Central memory CD8-positive, alpha-beta T cell (primary cell): ENCODE results near the gene HOXB2.
A peak's percentile ranks its signal among the peaks of the same experiment; 100 is the strongest.
"Not testable (repeated sequence)": the region's sequence is repeated elsewhere in the genome, so short reads cannot be mapped to it uniquely, and the experiment has no call there.

Experiments
- ATAC-seq: fragments of 150-1000 bp; cut with Tn5 transposase; replicated peaks from 2 replicates; pipeline ENCODE4 v1.10.0; 2022; ENCODE audit warnings: mild to moderate bottlenecking, moderate FRiP score, moderate number of reproducible peaks; ENCODE audit not compliant: poor library complexity, severe bottlenecking; ENCODE audit errors: extremely low read depth
- DNase-seq, 2 donors: peaks; one replicate each; pipeline ENCODE4 v3.0.0; 2021; ENCODE audit warnings: low spot score in 2 of 2
- H3K27ac Mint-ChIP-seq: one replicate; pipeline ENCODE4 v1.8.0; 2022; ENCODE audit warnings: low read depth, mild to moderate bottlenecking, moderate library complexity, mixed read lengths
- H3K27me3 Mint-ChIP-seq: one replicate; pipeline ENCODE4 v1.8.0; 2022; ENCODE audit warnings: mixed read lengths
- H3K36me3 Mint-ChIP-seq: one replicate; pipeline ENCODE4 v1.8.0; 2022; ENCODE audit warnings: mild to moderate bottlenecking, moderate library complexity, mixed read lengths; ENCODE audit not compliant: insufficient read depth
- H3K4me1 Mint-ChIP-seq: one replicate; pipeline ENCODE4 v1.8.0; 2022; ENCODE audit warnings: mixed read lengths
- H3K4me3 Mint-ChIP-seq: one replicate; pipeline ENCODE4 v1.8.0; 2022; ENCODE audit warnings: mild to moderate bottlenecking, moderate library complexity, mixed read lengths
- H3K9me3 Mint-ChIP-seq: one replicate; pipeline ENCODE4 v1.8.0; 2022; ENCODE audit warnings: mixed read lengths

The HOXB2 gene

DNA sequence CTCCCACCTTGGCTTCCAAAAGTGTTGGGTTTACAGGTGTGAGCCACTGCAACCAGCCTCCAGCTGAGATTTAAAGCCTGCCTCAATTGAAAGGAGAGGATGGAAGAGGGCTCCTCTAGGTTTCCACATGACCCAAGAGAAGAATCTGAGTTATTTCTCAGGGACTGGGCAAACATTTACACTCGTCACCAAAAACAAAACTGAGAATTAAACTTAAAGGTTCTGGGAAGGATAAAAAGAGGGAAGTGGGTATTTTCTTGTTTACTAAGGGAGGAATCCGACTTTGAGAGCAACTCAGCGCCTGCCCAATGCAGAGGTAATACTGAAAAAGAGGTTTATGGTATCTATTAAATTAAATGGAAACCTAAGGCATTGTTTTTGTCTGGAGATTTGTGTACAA lies 27.4 kb downstream of the HOXB2 start:
- no peak for DNase-seq
- Mint-ChIP-seq H3K4me3 (no peak overlapping the region), H3K4me1 (peaks cover 12% of the 10 kb centered on the region), H3K27ac (no peak overlapping the region), H3K9me3 (no peaks in the 10 kb centered on the region), H3K27me3 (peaks cover 53% of the 10 kb centered on the region), H3K36me3 (no peaks in the 10 kb centered on the region)
- ATAC-seq: no peak

DNA sequence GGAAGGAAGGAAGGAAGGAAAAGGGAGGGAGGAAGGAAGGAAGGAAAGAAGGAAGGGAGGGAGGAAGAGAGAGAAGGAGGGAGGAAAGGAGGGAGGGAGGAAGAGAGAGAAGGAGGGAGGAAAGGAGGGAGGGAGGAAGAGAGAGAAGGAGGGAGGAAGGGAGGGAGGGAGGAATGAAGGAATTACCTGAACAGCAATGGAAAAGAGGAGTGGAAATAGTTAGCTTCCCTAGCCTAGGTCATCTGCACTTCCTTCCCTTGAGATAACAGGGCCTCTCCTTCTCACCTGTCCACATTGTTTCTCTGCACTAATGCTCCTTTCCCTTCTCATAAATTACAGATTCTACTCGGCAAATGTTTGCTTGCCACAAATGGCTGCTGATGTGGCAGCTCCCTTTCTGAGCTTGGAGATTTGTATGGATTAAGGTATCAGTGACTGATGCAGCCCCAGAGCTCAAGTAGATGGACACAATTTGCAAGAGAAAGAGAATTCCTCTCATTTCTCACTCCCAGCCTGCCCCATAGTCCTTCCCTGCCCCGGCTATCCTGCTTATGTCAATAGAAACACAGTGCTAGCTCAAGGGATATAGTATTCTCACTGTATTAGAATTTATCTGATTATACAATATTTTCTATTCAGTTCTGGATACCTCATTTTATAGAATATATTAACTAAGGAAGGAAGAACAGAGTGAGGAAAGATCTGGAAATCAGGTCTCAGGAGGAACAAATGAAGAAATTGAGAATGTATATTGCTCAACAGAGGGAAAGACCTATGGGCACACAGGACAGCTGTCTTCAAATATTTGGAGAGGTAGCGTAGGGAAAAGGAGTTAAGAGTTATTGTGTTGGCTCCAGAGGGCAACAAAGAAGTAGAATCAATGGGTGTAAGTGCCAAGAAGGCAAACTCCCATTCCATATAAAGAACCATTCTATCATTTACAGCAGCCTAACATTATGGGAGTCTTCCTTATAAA lies 28.7 kb downstream of the HOXB2 start:
- peaks cover 42% of the 10 kb centered on the region for H3K27me3 Mint-ChIP-seq

DNA sequence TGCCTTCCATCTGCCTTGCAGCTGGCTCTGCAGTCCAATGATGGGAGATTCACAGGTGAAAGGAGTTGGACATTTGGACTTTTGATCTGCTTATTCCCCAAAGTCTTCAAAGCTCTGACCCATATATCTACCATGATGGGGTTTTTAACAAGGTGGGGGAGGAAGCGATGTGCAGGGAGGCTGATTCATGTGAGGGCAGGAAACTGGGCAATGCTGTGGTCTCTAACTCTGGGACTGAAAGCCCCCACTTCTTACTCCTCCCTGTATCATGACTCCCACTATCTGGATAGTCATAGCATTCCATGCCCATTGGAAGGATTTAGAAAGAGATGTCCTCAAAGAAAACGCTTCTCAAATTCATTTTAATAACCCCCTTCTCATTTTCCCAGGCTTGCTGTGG lies 30.4 kb downstream of the HOXB2 start:
- ATAC-seq (no peak), DNase-seq (no peak)
- Mint-ChIP-seq H3K4me3 (no peak overlapping the region), H3K27ac (no peak overlapping the region), H3K4me1 (peaks cover 20% of the 10 kb centered on the region), H3K27me3 (peaks cover 33% of the 10 kb centered on the region), H3K9me3 (no peaks in the 10 kb centered on the region), H3K36me3 (no peaks in the 10 kb centered on the region)

More for the DNA sequence above, 28.7 kb downstream of the HOXB2 start:
- Mint-ChIP-seq H3K27ac (no peak overlapping the region), H3K4me1 (peaks cover 12% of the 10 kb centered on the region), H3K36me3 (no peaks in the 10 kb centered on the region), H3K9me3 (no peaks in the 10 kb centered on the region), H3K4me3 (no peak overlapping the region)
- ATAC-seq: no peak
- DNase-seq: no peak

DNA sequence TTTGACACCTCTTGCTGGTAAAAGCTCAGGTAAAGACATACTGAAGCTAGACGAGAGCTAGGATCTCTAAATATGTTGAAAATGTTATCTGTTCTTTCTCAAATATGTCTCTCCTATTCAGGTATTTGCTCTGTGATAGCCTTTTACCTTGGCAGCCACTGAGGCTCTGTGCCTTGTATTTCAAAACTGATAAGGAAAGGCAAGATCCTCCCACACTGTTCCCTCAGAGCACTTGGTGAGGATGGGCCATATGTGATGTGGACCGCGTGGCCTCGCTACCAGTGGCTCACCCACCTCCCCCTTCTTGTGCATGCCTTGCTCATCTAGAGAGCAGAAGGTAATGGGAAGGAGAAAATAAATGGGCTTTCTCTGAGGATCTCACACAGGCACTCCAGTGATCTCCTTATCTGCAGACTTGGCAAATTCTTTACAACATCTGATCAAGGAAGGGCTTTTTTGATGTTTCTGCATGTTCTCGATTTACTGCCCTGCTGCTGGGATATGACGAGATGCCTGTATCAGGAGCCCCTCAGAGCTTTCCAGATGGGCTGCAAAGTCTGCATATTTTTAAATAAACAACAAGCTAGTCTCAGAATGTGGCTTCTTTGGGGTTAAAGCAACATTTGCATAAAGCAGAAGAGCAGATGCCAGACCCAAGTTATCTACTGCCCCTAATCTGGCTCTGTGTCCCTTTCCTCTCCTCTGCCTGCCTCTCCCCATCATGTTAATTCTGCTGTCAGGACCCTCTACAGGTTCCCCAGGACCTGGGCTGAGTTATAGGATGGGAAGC lies 31.0 kb downstream of the HOXB2 start:
- peaks cover 33% of the 10 kb centered on the region for H3K27me3 Mint-ChIP-seq
- H3K36me3 Mint-ChIP-seq: no peaks in the 10 kb centered on the region
- no peak for DNase-seq
- H3K4me3 Mint-ChIP-seq: peak overlapping the region; percentile 21
- no peak overlapping the region for H3K27ac Mint-ChIP-seq
- ATAC-seq: no peak
- peaks cover 20% of the 10 kb centered on the region for H3K4me1 Mint-ChIP-seq
- H3K9me3 Mint-ChIP-seq: no peaks in the 10 kb centered on the region

DNA sequence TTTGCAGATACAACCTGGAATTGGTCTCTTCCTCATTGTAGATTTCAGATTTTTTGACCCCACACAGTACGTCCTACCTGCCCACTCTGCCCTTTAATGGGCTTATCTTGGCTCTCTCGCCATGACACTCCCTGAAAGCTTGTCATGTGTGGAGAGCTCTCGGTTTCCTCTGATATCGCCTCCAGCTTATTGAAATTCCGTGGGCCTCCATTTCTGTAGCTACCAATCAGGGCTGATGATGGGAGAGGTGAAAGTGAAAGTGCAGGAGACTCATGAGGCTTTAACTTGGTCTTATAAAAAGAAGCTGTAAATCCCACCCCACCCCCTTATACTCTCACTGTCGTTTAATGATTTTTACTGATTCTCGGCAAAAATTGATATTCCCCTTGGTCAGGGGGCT lies 31.8 kb downstream of the HOXB2 start:
- no peak for ATAC-seq
- Mint-ChIP-seq H3K4me1 (peaks cover 20% of the 10 kb centered on the region), H3K27ac (peak overlapping the region; percentile 47)

DNA sequence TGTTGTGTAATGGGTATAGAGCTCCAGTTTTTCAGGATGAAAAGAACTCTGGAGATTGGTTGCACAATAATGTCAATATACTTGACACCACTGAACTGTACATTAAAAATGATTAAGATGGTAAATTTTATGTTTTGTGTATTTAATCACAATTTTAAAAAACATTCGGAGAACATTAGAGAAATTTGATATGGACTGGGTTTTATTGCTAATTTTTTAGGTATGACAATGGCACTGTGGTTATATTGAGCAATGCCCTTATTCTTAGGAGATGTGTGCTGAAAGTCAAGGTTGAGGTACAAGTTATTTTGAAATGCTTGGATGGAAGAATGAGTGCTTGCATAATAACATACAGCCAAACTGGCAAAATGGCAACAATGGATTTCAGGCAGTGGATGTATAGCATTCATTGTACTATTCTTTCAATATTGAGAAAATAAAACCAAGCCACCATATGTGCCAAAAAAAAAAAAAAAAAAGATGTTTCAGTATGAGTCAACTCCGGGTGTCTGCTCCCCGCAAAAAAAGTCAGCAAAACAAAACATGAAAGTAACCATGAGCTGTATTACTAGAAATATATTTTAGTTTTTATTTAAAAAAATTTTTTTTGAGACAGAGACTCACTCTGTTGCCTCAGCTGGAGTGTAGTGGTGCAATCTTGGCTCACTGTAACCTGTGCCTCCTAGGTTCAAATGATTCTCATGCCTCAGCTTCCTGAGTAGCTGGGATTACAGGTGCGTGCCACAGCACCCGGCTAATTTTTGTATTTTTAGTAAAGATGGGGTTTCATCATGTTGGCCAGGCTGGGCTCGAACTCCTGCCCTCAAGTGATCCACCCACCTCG lies 33.9 kb downstream of the HOXB2 start:
- peak overlapping the region; percentile 74 for H3K27ac Mint-ChIP-seq
- no peaks in the 10 kb centered on the region for H3K9me3 Mint-ChIP-seq
- peaks cover 23% of the 10 kb centered on the region for H3K27me3 Mint-ChIP-seq
- peak; percentile 74 for ATAC-seq
- H3K36me3 Mint-ChIP-seq: peaks cover 3% of the 10 kb centered on the region
- no peak for DNase-seq
- H3K4me3 Mint-ChIP-seq: no peak overlapping the region
- H3K4me1 Mint-ChIP-seq: peaks cover 20% of the 10 kb centered on the region

More for the DNA sequence above, 31.8 kb downstream of the HOXB2 start:
- no peak for DNase-seq
- Mint-ChIP-seq H3K27me3 (peaks cover 33% of the 10 kb centered on the region), H3K36me3 (no peaks in the 10 kb centered on the region), H3K9me3 (no peaks in the 10 kb centered on the region), H3K4me3 (peak overlapping the region; percentile 29)

DNA sequence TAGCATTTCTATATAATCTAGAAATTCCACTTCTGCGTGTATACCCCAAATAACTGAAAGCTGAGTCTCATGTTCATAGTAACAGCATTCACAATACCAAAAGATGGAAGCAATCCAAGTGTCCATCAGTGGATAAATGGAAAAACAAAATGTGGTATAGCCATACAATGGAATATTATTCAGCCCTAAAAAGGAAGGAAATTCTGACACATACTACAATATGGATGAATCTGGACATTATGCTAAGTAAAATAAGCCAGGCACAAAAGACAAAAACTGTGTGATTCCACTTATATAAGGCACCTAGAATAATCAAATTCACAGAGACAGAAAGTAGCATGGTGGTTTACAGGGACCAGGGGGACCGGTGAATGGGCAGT lies 34.5 kb downstream of the HOXB2 start:
- Mint-ChIP-seq H3K4me1 (peaks cover 23% of the 10 kb centered on the region), H3K27me3 (peaks cover 17% of the 10 kb centered on the region)

DNA sequence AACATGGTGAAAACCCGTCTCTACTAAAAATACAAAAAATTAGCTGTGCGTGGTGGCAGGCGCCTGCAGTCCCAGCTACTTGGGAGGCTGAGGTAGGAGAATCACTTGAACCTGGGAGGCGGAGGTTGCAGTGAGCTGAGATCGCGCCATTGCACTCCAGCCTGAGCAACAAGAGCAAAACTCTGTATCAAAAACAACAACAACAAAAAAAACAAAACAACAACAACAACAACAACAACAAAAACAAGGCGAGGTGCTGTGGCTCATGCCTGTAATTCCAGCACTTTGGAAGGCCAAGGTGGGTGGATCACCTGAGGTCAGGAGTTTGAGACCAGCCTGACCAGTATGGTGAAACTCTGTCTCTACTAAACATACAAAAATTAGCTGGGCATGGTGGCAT lies 35.2 kb downstream of the HOXB2 start:
- not testable (repeated sequence) for DNase-seq, ATAC-seq, H3K27ac Mint-ChIP-seq, H3K36me3 Mint-ChIP-seq, H3K9me3 Mint-ChIP-seq, H3K4me3 Mint-ChIP-seq, H3K27me3 Mint-ChIP-seq
- peaks cover 26% of the 10 kb centered on the region for H3K4me1 Mint-ChIP-seq

More for the DNA sequence above, 34.5 kb downstream of the HOXB2 start:
- DNase-seq: no peak
- ATAC-seq: no peak
- Mint-ChIP-seq H3K27ac (no peak overlapping the region), H3K4me3 (no peak overlapping the region), H3K9me3 (no peaks in the 10 kb centered on the region), H3K36me3 (peaks cover 3% of the 10 kb centered on the region)

DNA sequence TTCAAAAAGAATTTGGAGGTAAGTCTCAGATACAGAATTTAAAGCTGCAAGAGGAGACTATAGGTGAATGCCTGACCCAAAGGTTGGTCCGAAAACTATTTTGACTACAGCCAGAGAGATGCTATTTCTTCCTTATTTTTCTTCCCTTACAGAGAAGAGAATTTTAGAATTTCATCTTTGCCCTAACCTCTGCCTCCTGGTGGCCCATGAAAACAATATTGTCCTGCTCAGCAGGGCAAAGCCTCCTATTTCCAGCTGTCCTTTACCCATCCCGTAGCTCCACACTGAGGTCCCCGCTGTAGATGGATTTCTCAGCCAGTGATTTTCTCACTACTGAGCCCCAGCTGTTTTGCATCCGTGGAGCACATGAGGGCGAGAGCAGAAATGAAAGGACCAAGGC lies 38.7 kb downstream of the HOXB2 start:
- no peak overlapping the region for H3K4me3 Mint-ChIP-seq
- peaks cover 3% of the 10 kb centered on the region for H3K36me3 Mint-ChIP-seq
- ATAC-seq (no peak), DNase-seq (no peak)
- peak overlapping the region; percentile 49 for H3K27ac Mint-ChIP-seq
- H3K4me1 Mint-ChIP-seq: peaks cover 15% of the 10 kb centered on the region
- peaks cover 7% of the 10 kb centered on the region for H3K27me3 Mint-ChIP-seq
- no peaks in the 10 kb centered on the region for H3K9me3 Mint-ChIP-seq

DNA sequence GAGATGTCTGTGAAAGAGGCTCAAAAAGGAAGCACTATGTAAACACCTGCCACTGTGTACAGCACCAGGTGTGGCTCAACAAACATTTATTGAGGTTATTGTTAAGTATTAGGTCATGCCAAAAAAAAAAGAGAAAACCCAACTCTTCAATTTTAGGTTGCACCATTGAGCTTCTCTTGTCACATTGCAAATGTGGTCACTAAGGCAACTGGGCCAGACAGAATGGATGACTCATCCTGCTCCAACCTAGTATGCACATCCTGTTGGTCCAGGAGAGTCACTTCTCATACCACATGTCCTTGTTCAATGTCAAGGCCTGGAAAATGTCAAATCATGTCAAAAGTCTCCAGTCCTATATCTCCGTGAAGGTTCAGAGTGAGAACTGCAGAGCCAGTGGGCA lies 39.1 kb downstream of the HOXB2 start:
- ATAC-seq (peak; percentile 97), DNase-seq (peak in 1 of 2 donors; percentile 37)
- Mint-ChIP-seq H3K9me3 (no peaks in the 10 kb centered on the region), H3K27me3 (peaks cover 7% of the 10 kb centered on the region), H3K4me3 (no peak overlapping the region), H3K36me3 (peaks cover 3% of the 10 kb centered on the region), H3K4me1 (peaks cover 11% of the 10 kb centered on the region), H3K27ac (peak overlapping the region; percentile 49)

DNA sequence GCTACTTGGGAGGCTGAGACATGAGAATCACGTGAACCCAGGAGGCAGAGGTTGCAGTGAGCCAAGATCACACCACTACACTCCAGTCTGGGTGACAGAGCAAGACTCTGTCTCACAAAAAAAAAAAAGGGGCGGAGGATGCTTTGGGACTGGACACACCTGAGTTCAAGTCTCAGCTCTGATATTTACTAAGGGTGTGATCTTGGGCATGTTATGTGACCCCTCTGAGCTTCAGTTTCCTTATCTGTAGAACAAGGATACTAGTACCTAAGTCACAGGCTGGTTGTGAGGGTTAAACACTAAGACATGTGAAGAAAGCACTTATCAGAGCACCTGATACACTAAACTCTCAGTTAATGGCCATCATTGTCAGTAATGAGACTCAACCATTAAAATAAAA lies 40.0 kb downstream of the HOXB2 start:
- H3K27me3 Mint-ChIP-seq: peaks cover 7% of the 10 kb centered on the region
- H3K36me3 Mint-ChIP-seq: peaks cover 3% of the 10 kb centered on the region
- H3K4me1 Mint-ChIP-seq: peaks cover 7% of the 10 kb centered on the region
- DNase-seq (no peak), ATAC-seq (no peak)
- H3K4me3 Mint-ChIP-seq: no peak overlapping the region
- no peaks in the 10 kb centered on the region for H3K9me3 Mint-ChIP-seq
- peak overlapping the region; percentile 49 for H3K27ac Mint-ChIP-seq

DNA sequence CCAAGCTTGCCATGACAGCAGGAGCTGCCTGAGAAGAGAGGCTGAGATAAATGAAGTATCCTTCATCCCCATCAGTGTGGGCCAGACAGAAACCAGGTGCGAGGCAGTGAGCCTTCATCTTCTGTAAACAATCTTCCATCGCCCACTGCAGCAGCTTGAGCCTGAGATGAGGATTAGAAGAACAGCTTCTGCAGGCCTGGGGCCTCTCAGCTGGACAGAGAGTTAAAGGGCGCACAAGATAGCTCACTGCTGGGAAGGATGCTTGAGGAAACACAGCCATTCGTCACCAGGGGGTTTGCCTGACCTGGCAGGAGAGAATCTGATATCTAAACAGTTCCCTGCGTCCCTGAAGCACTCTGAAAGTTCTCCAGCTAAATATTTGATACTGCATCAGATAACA lies 41.2 kb downstream of the HOXB2 start:
- H3K9me3 Mint-ChIP-seq: no peaks in the 10 kb centered on the region
- H3K4me1 Mint-ChIP-seq: peaks cover 7% of the 10 kb centered on the region
- H3K4me3 Mint-ChIP-seq: no peak overlapping the region
- peaks cover 3% of the 10 kb centered on the region for H3K36me3 Mint-ChIP-seq
- DNase-seq: no peak
- ATAC-seq: no peak
- peaks cover 7% of the 10 kb centered on the region for H3K27me3 Mint-ChIP-seq
- no peak overlapping the region for H3K27ac Mint-ChIP-seq
